ENCODE data around the gene SH3BP4. TPM values are rescaled to one million over a fixed set of nuclear protein-coding genes. Genes with fewer than 3 reads are reported as not detected.

SH3BP4 gene
- total and polyA plus RNA-seq, 2 experiments from 2014 or later, result 59.3 to 100 TPM

GRCh38 chr2:235066895-235067294 is 115.1 kb downstream of the SH3BP4 start:
- Histone ChIP-seq H3K4me3 (no peak overlapping the region), H4K20me1 (ENCODE audit: insufficient read depth) (no peaks in the 10 kb centered on the region), H3K9ac (no peak overlapping the region), H3K9me3 (ENCODE audit: low read depth) (no peaks in the 10 kb centered on the region), H3K27ac (no peak overlapping the region), H3K4me2 (ENCODE audit: unreplicated experiment) (no peak overlapping the region), H3K27me3 (replicated peaks; ENCODE audit: insufficient read depth) (no peaks in the 10 kb centered on the region), H3K4me1 (ENCODE audit: insufficient read depth) (peaks cover 7% of the 10 kb centered on the region; the same call in 1 of the 2 replicates), H3F3A (ENCODE audit: insufficient read depth) (no peaks in the 10 kb centered on the region; the same call in 1 of the 2 replicates), H2AFZ (peak overlapping the region; percentile 50; the same call in 1 of the 2 replicates), H3K36me3 (ENCODE audit: low read depth) (no peaks in the 10 kb centered on the region), H3K9me2 (ENCODE audit: insufficient read depth) (no peaks in the 10 kb centered on the region), H3K79me2 (ENCODE audit: insufficient read depth) (no peaks in the 10 kb centered on the region)
- TF ChIP-seq EZH2phosphoT487 (IDR thresholded peaks at IDR 0.05; ENCODE audit: insufficient read depth, low read depth) (no peak), EZH2 (IDR thresholded peaks at IDR 0.05; ENCODE audit: insufficient read depth, poor library complexity, severe bottlenecking) (no peak)
- in situ Hi-C loops (cut with MboI), result no loop called here
- no peak for DNase-seq
- WGBS, 2 experiments (ENCODE audit: low coverage in 1 of 2, low lambda C conversion rate in 2 of 2, missing lambda C conversion rate in 2 of 2), result 42 to 64% methylated on average over 3 to 4 of the region's 4 CpGs

GRCh38 chr2:235068701-235069100 is 116.9 kb downstream of the SH3BP4 start:
- no peaks in the 10 kb centered on the region for H4K20me1 ChIP-seq (ENCODE audit: insufficient read depth)
- H3K9ac ChIP-seq, result no peak overlapping the region
- no peak overlapping the region for H2AFZ ChIP-seq
- H3K79me2 ChIP-seq (ENCODE audit: insufficient read depth), result no peaks in the 10 kb centered on the region
- peaks cover 7% of the 10 kb centered on the region; the same call in 1 of the 2 replicates for H3K4me1 ChIP-seq (ENCODE audit: insufficient read depth)
- H3K36me3 ChIP-seq (ENCODE audit: low read depth), result no peaks in the 10 kb centered on the region
- no peak for DNase-seq
- H3K27me3 ChIP-seq (replicated peaks; ENCODE audit: insufficient read depth), result no peaks in the 10 kb centered on the region
- WGBS, 2 experiments (ENCODE audit: low coverage in 1 of 2, low lambda C conversion rate in 2 of 2, missing lambda C conversion rate in 2 of 2), result 70 to 81% methylated on average over 3 of the region's 3 CpGs
- TF ChIP-seq EZH2phosphoT487 (IDR thresholded peaks at IDR 0.05; ENCODE audit: insufficient read depth, low read depth), result no peak
- TF ChIP-seq EZH2 (IDR thresholded peaks at IDR 0.05; ENCODE audit: insufficient read depth, poor library complexity, severe bottlenecking), result no peak
- H3K9me2 ChIP-seq (ENCODE audit: insufficient read depth), result no peaks in the 10 kb centered on the region
- H3K4me2 ChIP-seq (ENCODE audit: unreplicated experiment), result no peak overlapping the region
- in situ Hi-C loops (cut with MboI), result no loop called here
- H3F3A ChIP-seq (ENCODE audit: insufficient read depth), result no peaks in the 10 kb centered on the region; the same call in 1 of the 2 replicates
- no peak overlapping the region for H3K27ac ChIP-seq
- no peaks in the 10 kb centered on the region for H3K9me3 ChIP-seq (ENCODE audit: low read depth)
- no peak overlapping the region for H3K4me3 ChIP-seq

DNA sequence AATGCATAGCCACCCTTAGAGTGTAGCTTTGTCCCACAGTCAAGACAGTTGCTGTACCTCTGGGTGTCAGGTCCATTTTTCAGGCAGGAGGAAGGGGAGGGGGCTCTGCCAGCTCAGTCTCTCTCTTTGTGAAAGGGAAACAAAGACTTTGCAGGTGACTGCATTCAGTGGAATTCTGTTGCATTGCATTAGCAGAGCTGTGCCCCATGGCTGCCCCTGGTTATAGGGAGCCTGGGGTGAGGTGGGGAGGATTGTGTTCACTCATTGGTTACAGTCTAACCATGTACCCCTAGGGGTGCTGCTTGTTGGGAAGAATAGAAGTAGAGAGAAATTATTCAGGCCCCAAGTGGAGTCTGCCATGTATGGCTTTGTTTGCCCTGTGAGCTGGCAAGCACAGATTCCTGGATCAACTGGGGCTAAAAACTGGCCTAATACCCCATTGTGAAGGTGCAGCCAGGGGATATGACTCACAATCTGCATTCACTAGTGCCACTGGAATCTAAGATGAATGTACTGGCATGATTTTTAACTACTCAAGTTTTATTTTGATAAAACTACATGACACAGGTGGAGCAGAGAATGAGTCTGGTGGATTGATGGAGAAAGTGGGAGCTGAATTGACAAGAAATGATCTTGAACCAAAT is 118.4 kb downstream of the SH3BP4 start:
- Histone ChIP-seq H3K27me3 (replicated peaks; ENCODE audit: insufficient read depth) (no peaks in the 10 kb centered on the region), H3K36me3 (ENCODE audit: low read depth) (no peaks in the 10 kb centered on the region), H3K4me1 (ENCODE audit: insufficient read depth) (peaks cover 7% of the 10 kb centered on the region; the same call in 1 of the 2 replicates), H3F3A (ENCODE audit: insufficient read depth) (no peaks in the 10 kb centered on the region; the same call in 1 of the 2 replicates), H3K9me2 (ENCODE audit: insufficient read depth) (no peaks in the 10 kb centered on the region), H3K9me3 (ENCODE audit: low read depth) (no peaks in the 10 kb centered on the region), H4K20me1 (ENCODE audit: insufficient read depth) (no peaks in the 10 kb centered on the region), H3K4me3 (no peak overlapping the region), H3K27ac (no peak overlapping the region), H3K79me2 (ENCODE audit: insufficient read depth) (no peaks in the 10 kb centered on the region), H3K4me2 (ENCODE audit: unreplicated experiment) (no peak overlapping the region), H3K9ac (no peak overlapping the region), H2AFZ (no peak overlapping the region)
- TF ChIP-seq EZH2phosphoT487 (IDR thresholded peaks at IDR 0.05; ENCODE audit: insufficient read depth, low read depth) (no peak), EZH2 (IDR thresholded peaks at IDR 0.05; ENCODE audit: insufficient read depth, poor library complexity, severe bottlenecking) (no peak)
- DNase-seq, result peak; percentile 56
- in situ Hi-C loops (cut with MboI), result no loop called here

DNA sequence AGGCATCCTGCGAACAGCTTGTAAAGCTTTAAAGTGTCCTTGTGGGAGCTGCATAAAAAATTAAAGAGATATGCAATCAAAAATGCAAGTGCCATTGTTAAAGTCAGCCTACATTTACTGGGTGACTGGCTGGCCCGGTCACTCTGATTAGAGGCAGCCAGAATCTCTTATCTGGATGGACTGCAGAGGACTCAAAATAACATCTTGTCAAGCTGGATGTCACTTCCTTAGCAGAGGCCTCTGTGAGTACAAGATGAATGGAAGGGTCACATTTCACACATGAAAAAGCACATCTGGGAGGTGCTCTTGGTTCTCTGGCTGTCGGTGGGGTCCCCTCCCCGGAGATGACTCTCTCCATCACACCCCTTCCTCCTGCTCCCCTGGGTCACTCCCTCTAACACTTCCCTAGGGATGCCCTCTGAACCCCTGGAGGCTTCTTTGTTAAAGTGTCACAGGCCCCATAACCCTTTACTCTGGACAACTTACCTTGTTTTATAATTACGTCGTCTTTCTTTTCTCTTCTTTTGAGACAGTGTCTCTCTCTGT is 122.1 kb downstream of the SH3BP4 start:
- H3K79me2 ChIP-seq (ENCODE audit: insufficient read depth), result no peaks in the 10 kb centered on the region
- no peaks in the 10 kb centered on the region for H3K36me3 ChIP-seq (ENCODE audit: low read depth)
- peaks cover 18% of the 10 kb centered on the region for H3K4me1 ChIP-seq (ENCODE audit: insufficient read depth)
- H3K27ac ChIP-seq, result no peak overlapping the region
- no peaks in the 10 kb centered on the region for H3K9me3 ChIP-seq (ENCODE audit: low read depth)
- WGBS, 2 experiments (ENCODE audit: low coverage in 1 of 2, low lambda C conversion rate in 2 of 2, missing lambda C conversion rate in 2 of 2), result 64 to 67% methylated on average over 6 of the region's 6 CpGs
- no peaks in the 10 kb centered on the region for H3K27me3 ChIP-seq (replicated peaks; ENCODE audit: insufficient read depth)
- no peak overlapping the region for H2AFZ ChIP-seq
- H3F3A ChIP-seq (ENCODE audit: insufficient read depth), result peaks cover 8% of the 10 kb centered on the region
- no peak for DNase-seq
- H3K9ac ChIP-seq, result no peak overlapping the region
- in situ Hi-C loops (cut with MboI), result no loop called here
- H4K20me1 ChIP-seq (ENCODE audit: insufficient read depth), result no peaks in the 10 kb centered on the region
- no peak overlapping the region for H3K4me2 ChIP-seq (ENCODE audit: unreplicated experiment)
- no peak for TF ChIP-seq EZH2phosphoT487 (IDR thresholded peaks at IDR 0.05; ENCODE audit: insufficient read depth, low read depth)
- no peak for TF ChIP-seq EZH2 (IDR thresholded peaks at IDR 0.05; ENCODE audit: insufficient read depth, poor library complexity, severe bottlenecking)
- no peak overlapping the region for H3K4me3 ChIP-seq
- no peaks in the 10 kb centered on the region for H3K9me2 ChIP-seq (ENCODE audit: insufficient read depth)

All from GM23248 (cell line).